ENCODE results near the gene ZBTB49.

Gene ZBTB49

GRCh38 chr4:4362991-4363697 lies 73.1 kb downstream of the ZBTB49 start:
- no peak for DNase-seq

GRCh38 chr4:4364061-4364460 lies 74.0 kb downstream of the ZBTB49 start:
- DNase-seq: no peak

- no peak for DNase-seq
Measured at GRCh38 chr4:4364486-4365208, 74.6 kb downstream of the ZBTB49 start.

GRCh38 chr4:4368809-4369580 lies 78.9 kb downstream of the ZBTB49 start:
- no peak for DNase-seq
